Testis (tissue), 3 donors: Measurements from ENCODE around the gene GUCY2C. TPM values are rescaled to one million over a fixed set of nuclear protein-coding genes. Genes with fewer than 3 reads are reported as not detected.

ENCODE experiments used
- DNase-seq: peaks from one replicate; pipeline ENCODE4 v3.0.0-alpha.2; 2019
- H3K27ac ChIP-seq, 2 donors: fragments of 200-600 bp; sonication (generic); one replicate each; pipeline ENCODE4 v1.5.1; 2019
- H3K27me3 ChIP-seq: fragments of 200-600 bp; sonication (generic); one replicate; pipeline ENCODE4 v1.5.1; 2019
- H3K36me3 ChIP-seq: fragments of 200-600 bp; sonication (generic); one replicate; pipeline ENCODE4 v1.5.1; 2017; ENCODE audit warnings: low read depth; ENCODE audit errors: missing control alignments
- H3K4me1 ChIP-seq: fragments of 200-600 bp; sonication (generic); one replicate; pipeline ENCODE4 v1.5.1; 2019
- H3K4me3 ChIP-seq, 2 donors: fragments of 200-600 bp; sonication (generic); one replicate each; pipeline ENCODE4 v1.5.1; 2017 to 2019
- H3K9me3 ChIP-seq: fragments of 200-600 bp; sonication (generic); one replicate; pipeline ENCODE4 v1.5.1; 2017
- CTCF ChIP-seq, 3 experiments: fragments of 450-650 bp in 2 of 3; fragments of 200-600 bp in 1 of 3; sonication (generic) in 1 of 3; IDR thresholded peaks; one replicate each; pipeline ENCODE4 v1.5.1; 2016 to 2019; ENCODE audit warnings: antibody characterized with exemption in 3 of 3, mild to moderate bottlenecking in 2 of 3, moderate library complexity in 1 of 3
- POLR2A ChIP-seq: fragments of 450-650 bp; IDR thresholded peaks from one replicate; pipeline ENCODE4 v1.6.1; 2017; ENCODE audit warnings: antibody characterized with exemption, mild to moderate bottlenecking, moderate library complexity
- WGBS, 2 donors: methylation state at CpG; one replicate each; pipeline ENCODE4 v1.1.5; 2018; 5-methylcytosine and 5-hydroxymethylcytosine counted together
- intact Hi-C: fragments of 100-400 bp; cut with DNase I; formaldehyde crosslinking; loops from one replicate; pipeline ENCODE4 v1.15.1; 2023; ENCODE audit warnings: low total_unique reads
- polyA plus RNA-seq: library from polyadenylated mRNA; stranded (reverse); fragments of 350-450 nt; fragmentation: Illumina TruSeq; extraction: RNeasy Lipid Tissue Mini Kit (QIAGEN cat#74804); gene quantifications from one replicate; pipeline ENCODE4 v1.2.3, GENCODE V29; 2014; ENCODE audit warnings: low read depth, low replicate concordance; ENCODE audit not compliant: insufficient read depth
- total RNA-seq, 2 donors: library from RNA; depleted of rRNA; stranded (reverse); fragments of >200 nt; gene quantifications; one replicate each; pipeline ENCODE4 v1.2.3, GENCODE V29; 2016

Gene GUCY2C
- total and polyA plus RNA-seq, 3 donors from 2014 or later = 0.12 to 0.39 (median 0.15) TPM

- intact Hi-C loops = no loop called here
- Histone ChIP-seq H3K4me3 (no peak overlapping the region), H3K9me3 (no peaks in the 10 kb centered on the region), H3K4me1 (no peaks in the 10 kb centered on the region), H3K36me3 (no peaks in the 10 kb centered on the region), H3K27me3 (no peaks in the 10 kb centered on the region), H3K27ac (no peak overlapping the region)
- TF ChIP-seq POLR2A = no peak
- no peak for TF ChIP-seq CTCF (IDR thresholded peaks at IDR 0.05)
- no peak for DNase-seq
These were observed 2.2 kb upstream of the GUCY2C start for GRCh38 chr12:14698555-14698954.

GRCh38 chr12:14695715-14696141, 671 bp downstream of the GUCY2C start:
- H3K27ac ChIP-seq = no peak overlapping the region
- 81 to 86% methylated on average over 5 of the region's 5 CpGs for WGBS, 2 donors
- no peak for TF ChIP-seq CTCF (IDR thresholded peaks at IDR 0.05)
- no peak for DNase-seq
- H3K4me3 ChIP-seq = no peak overlapping the region
- H3K27me3 ChIP-seq = no peaks in the 10 kb centered on the region
- no peaks in the 10 kb centered on the region for H3K9me3 ChIP-seq
- H3K4me1 ChIP-seq = no peaks in the 10 kb centered on the region
- H3K36me3 ChIP-seq = no peaks in the 10 kb centered on the region
- intact Hi-C loops = no loop called here

- TF ChIP-seq CTCF (IDR thresholded peaks at IDR 0.05) = no peak
- H3K4me3 ChIP-seq = no peak overlapping the region
- no peaks in the 10 kb centered on the region for H3K9me3 ChIP-seq
- H3K27me3 ChIP-seq = no peaks in the 10 kb centered on the region
- H3K36me3 ChIP-seq = no peaks in the 10 kb centered on the region
- no peaks in the 10 kb centered on the region for H3K4me1 ChIP-seq
- no peak overlapping the region for H3K27ac ChIP-seq
- 82 to 84% methylated on average over 3 of the region's 3 CpGs for WGBS, 2 donors
- no peak for DNase-seq
- intact Hi-C loops = no loop called here
These were observed 1.4 kb downstream of the GUCY2C start for GRCh38 chr12:14694970-14695369.

- H3K9me3 ChIP-seq = no peaks in the 10 kb centered on the region
- H3K4me3 ChIP-seq = no peak overlapping the region
- no peak for DNase-seq
- no peaks in the 10 kb centered on the region for H3K36me3 ChIP-seq
- H3K27ac ChIP-seq = no peak overlapping the region
- no peaks in the 10 kb centered on the region for H3K4me1 ChIP-seq
- no peak for TF ChIP-seq POLR2A
- TF ChIP-seq CTCF (IDR thresholded peaks at IDR 0.05) = no peak
- H3K27me3 ChIP-seq = no peaks in the 10 kb centered on the region
- intact Hi-C loops = no loop called here
- WGBS, 2 donors = 77 to 88% methylated on average over 3 of the region's 3 CpGs
These were observed 2.2 kb downstream of the GUCY2C start for GRCh38 chr12:14694145-14694714.

- Histone ChIP-seq H3K27me3 (no peaks in the 10 kb centered on the region), H3K36me3 (no peaks in the 10 kb centered on the region), H3K4me1 (no peaks in the 10 kb centered on the region), H3K27ac (no peak overlapping the region), H3K9me3 (no peaks in the 10 kb centered on the region), H3K4me3 (no peak overlapping the region)
- WGBS, 2 donors = 86 to 95% methylated on average over 5 of the region's 5 CpGs
- intact Hi-C loops = no loop called here
- TF ChIP-seq POLR2A = no peak
- no peak for TF ChIP-seq CTCF (IDR thresholded peaks at IDR 0.05)
- no peak for DNase-seq
These were observed 3.3 kb downstream of the GUCY2C start for GRCh38 chr12:14693116-14693515.
